ENCODE results near the gene TPK1. TPM values are rescaled to one million over a fixed set of nuclear protein-coding genes. Genes with fewer than 3 reads are reported as not detected.
"Not testable (repeated sequence)": the region's sequence is repeated elsewhere in the genome, so short reads cannot be mapped to it uniquely, and the experiment has no call there.

The TPK1 gene
- total and polyA plus RNA-seq, 4 donors, result 3.5 to 15.5 (median 7.8) TPM

DNA sequence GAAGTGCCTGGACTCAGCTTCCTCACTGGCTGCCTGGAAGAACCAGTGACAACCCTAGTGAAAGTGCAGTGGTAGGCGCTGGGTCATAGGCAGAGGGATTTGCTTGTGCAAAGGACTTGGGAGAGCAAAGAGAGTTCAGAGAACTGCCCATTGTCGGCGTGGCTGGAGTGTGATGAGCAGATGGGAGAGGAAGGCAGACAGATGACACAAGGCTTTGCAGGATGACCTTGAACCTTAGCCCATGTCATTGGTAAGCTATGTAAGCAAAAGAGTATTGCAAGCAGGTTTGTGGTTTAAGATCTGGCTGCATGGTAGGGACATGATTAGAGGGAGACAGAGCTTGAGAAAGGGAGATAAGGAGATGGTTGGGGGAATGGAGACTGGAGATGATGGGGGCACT is 397.1 kb downstream of the TPK1 start:
- no peak overlapping the region for H3K27ac ChIP-seq (ENCODE audit: low read depth, low read length)
- no peaks in the 10 kb centered on the region for H3K36me3 ChIP-seq (ENCODE audit: control insufficient read depth, insufficient read depth, low read length)
- no peak overlapping the region for H3K4me3 ChIP-seq (ENCODE audit: low read depth, low read length)
- no peak for DNase-seq (ENCODE audit: low read depth in 4 of 6, low spot score in 6 of 6)
- no peaks in the 10 kb centered on the region for H3K4me1 ChIP-seq (ENCODE audit: control insufficient read depth, insufficient read depth, low read length)
- H3K27me3 ChIP-seq (ENCODE audit: control insufficient read depth, insufficient read depth, low read length), result no peaks in the 10 kb centered on the region
- 90% methylated on average over 3 of the region's 3 CpGs for WGBS (ENCODE audit: insufficient coverage)
- no peaks in the 10 kb centered on the region for H3K9me3 ChIP-seq (ENCODE audit: control insufficient read depth, insufficient read depth, low read length)

DNA sequence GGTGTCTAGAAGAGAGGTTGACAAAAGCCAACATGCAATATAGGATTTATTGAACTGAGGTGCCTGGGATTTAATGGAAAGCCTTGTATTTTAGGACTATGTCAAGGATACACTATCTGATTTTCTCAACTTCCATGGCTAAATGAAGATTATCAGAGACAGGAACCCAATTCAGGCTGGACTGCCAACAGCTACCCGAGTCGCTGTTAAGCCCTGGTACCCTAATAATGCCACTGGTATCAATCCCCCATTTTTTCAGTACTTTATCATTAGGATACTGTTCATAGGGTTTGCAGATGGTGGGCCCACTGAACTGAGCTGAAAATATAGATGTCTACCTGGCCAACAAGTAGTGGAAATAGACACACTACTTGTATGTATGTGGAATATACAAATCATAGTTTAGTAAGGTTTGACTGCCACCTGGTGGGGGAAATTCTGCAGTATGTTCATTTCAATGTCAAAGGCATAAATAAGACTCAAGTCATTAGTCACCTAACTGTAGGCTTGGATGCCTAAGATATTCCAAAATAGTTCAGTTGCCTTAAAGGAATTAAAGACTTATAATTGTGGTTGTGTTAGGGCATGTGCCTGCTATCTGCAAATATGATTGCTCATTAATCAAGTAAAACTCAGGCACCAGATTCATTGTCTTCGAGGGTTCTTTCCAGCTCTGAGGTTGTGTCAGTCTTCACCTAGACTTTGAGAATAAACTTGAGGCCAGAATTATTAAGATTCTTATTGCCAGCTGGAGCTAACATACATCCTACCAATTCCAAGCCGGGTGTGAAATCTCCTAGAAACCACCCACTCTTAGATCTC is 398.3 kb downstream of the TPK1 start:
- Histone ChIP-seq H3K4me1 (ENCODE audit: control insufficient read depth, insufficient read depth, low read length) (no peaks in the 10 kb centered on the region), H3K27ac (ENCODE audit: low read depth, low read length) (no peak overlapping the region), H3K36me3 (ENCODE audit: control insufficient read depth, insufficient read depth, low read length) (no peaks in the 10 kb centered on the region), H3K27me3 (ENCODE audit: control insufficient read depth, insufficient read depth, low read length) (no peaks in the 10 kb centered on the region), H3K9me3 (ENCODE audit: control insufficient read depth, insufficient read depth, low read length) (no peaks in the 10 kb centered on the region), H3K4me3 (ENCODE audit: low read depth, low read length) (no peak overlapping the region)
- peak; percentile 13 to 83 (median 24) for DNase-seq (ENCODE audit: low read depth in 4 of 6, low spot score in 6 of 6)
- no CpG with 5 or more reads among the region's 4 CpGs for WGBS (ENCODE audit: insufficient coverage)

DNA sequence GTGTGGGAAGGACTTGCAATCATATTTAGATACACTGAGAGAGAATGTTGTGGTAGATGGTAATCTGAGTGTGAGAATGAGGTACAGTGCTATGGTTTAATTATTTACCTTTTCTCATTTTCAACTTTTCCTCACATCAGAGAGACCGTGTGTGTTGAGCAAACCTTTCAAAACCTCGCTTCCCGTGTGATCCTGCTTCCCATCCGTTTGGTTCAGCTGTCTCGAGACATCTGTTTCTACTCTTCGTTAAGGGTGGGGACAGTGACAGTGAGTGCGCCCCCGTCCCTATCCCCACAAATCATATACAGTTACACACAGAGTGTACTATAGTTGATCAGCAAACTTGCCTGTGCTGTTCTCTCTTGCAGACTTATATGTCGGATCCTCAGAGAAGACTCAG is 399.4 kb downstream of the TPK1 start:
- Histone ChIP-seq H3K36me3 (ENCODE audit: control insufficient read depth, insufficient read depth, low read length) (no peaks in the 10 kb centered on the region), H3K27me3 (ENCODE audit: control insufficient read depth, insufficient read depth, low read length) (no peaks in the 10 kb centered on the region), H3K9me3 (ENCODE audit: control insufficient read depth, insufficient read depth, low read length) (no peaks in the 10 kb centered on the region), H3K27ac (ENCODE audit: low read depth, low read length) (no peak overlapping the region), H3K4me1 (ENCODE audit: control insufficient read depth, insufficient read depth, low read length) (no peaks in the 10 kb centered on the region), H3K4me3 (ENCODE audit: low read depth, low read length) (no peak overlapping the region)
- DNase-seq (ENCODE audit: low read depth in 4 of 6, low spot score in 6 of 6), result no peak
- WGBS (ENCODE audit: insufficient coverage), result 77% methylated on average over 3 of the region's 9 CpGs

DNA sequence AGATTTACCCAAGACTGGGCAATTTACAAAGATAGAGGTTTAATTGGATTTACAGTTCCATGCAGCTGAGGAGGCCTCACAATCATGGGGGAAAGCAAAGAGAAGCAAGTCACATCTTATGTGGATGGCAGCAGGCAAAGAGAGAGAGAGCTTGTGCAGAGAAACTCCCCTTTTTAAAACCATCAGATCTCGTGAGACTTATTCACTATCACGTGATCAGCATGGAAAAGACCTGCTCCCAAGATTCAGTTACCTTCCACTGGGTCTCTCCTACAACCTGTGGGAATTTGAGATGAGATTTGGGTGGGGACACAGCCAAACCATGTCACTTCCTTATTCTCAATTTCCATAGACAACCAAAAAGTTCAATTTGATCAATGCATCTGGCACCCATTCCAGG is 407.4 kb downstream of the TPK1 start:
- no CpG with 5 or more reads among the region's 2 CpGs for WGBS (ENCODE audit: insufficient coverage)
- Histone ChIP-seq H3K4me3 (ENCODE audit: low read depth, low read length) (no peak overlapping the region), H3K9me3 (ENCODE audit: control insufficient read depth, insufficient read depth, low read length) (peaks cover 6% of the 10 kb centered on the region), H3K4me1 (ENCODE audit: control insufficient read depth, insufficient read depth, low read length) (no peaks in the 10 kb centered on the region), H3K27ac (ENCODE audit: low read depth, low read length) (no peak overlapping the region), H3K27me3 (ENCODE audit: control insufficient read depth, insufficient read depth, low read length) (no peaks in the 10 kb centered on the region), H3K36me3 (ENCODE audit: control insufficient read depth, insufficient read depth, low read length) (no peaks in the 10 kb centered on the region)
- DNase-seq (ENCODE audit: low read depth in 4 of 6, low spot score in 6 of 6), result no peak

DNA sequence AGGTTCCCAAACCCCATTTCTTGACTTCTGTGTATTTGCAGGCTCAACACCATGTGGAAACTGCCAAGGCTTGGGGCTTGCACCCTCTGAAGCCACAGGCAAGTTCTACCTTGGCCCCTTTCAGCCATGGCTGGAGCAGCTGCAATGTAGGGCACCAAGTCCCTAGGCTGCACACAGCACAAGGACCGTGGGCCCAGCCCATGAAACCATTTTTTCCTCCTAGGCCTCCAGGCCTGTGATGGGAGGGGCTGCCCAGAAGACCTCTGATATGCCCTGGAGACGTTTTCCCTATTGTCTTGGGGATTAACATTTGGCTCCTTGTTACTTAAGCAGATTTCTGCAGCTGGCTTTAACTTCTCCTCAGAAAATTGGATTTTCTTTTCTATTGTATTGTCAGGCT is 408.3 kb downstream of the TPK1 start:
- H3K9me3 ChIP-seq (ENCODE audit: control insufficient read depth, insufficient read depth, low read length); DNase-seq (ENCODE audit: low read depth in 4 of 6, low spot score in 6 of 6); H3K27ac ChIP-seq (ENCODE audit: low read depth, low read length); H3K4me1 ChIP-seq (ENCODE audit: control insufficient read depth, insufficient read depth, low read length); H3K36me3 ChIP-seq (ENCODE audit: control insufficient read depth, insufficient read depth, low read length); H3K27me3 ChIP-seq (ENCODE audit: control insufficient read depth, insufficient read depth, low read length); H3K4me3 ChIP-seq (ENCODE audit: low read depth, low read length): not testable (repeated sequence)
- WGBS (ENCODE audit: insufficient coverage), result 60% methylated on average over 2 of the region's 2 CpGs

DNA sequence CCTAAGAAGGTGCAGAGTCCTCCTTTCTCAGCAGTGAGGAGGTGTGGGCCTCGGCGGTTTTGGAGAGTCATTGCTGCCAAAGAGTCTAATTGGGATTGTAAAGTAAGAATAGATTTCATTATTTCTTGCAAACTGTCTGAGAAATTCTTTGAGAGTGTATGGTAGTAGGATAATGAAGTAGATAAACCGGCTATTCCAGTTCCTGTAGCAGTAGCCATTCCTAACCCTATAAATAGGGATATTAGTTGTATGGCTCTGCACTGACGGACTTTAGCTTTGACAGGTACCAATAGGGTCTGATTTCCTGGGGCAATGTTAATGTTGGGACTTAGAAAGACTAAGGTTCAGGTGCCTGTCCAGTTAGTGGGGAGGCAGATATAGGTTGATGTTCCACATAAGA is 416.9 kb downstream of the TPK1 start:
- not testable (repeated sequence) for H3K36me3 ChIP-seq (ENCODE audit: control insufficient read depth, insufficient read depth, low read length); H3K4me1 ChIP-seq (ENCODE audit: control insufficient read depth, insufficient read depth, low read length); H3K27ac ChIP-seq (ENCODE audit: low read depth, low read length); DNase-seq (ENCODE audit: low read depth in 4 of 6, low spot score in 6 of 6); H3K27me3 ChIP-seq (ENCODE audit: control insufficient read depth, insufficient read depth, low read length); H3K9me3 ChIP-seq (ENCODE audit: control insufficient read depth, insufficient read depth, low read length); H3K4me3 ChIP-seq (ENCODE audit: low read depth, low read length)
- WGBS (ENCODE audit: insufficient coverage), result no CpG with 5 or more reads among the region's 4 CpGs

DNA sequence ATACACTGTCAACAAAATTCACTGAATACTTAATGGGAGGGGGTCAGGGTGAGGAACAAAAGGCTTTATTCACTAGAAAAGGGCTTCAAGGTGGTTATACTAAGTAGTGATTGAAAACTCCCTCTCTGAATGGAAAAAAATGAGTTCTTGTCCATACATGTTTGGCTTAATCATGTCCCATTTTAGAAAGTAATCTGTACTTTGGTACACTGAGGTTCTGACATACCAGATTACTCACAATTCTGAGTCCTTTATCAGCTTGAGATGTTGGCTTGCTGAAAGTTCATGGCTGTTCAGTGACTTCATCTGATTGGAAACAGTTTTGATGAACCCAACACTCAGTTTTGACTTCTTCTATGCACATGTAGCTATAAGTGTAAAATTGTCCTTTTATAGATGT is 419.5 kb downstream of the TPK1 start:
- Histone ChIP-seq H3K9me3 (ENCODE audit: control insufficient read depth, insufficient read depth, low read length) (no peaks in the 10 kb centered on the region), H3K27me3 (ENCODE audit: control insufficient read depth, insufficient read depth, low read length) (no peaks in the 10 kb centered on the region), H3K4me1 (ENCODE audit: control insufficient read depth, insufficient read depth, low read length) (no peaks in the 10 kb centered on the region), H3K27ac (ENCODE audit: low read depth, low read length) (no peak overlapping the region), H3K4me3 (ENCODE audit: low read depth, low read length) (no peak overlapping the region), H3K36me3 (ENCODE audit: control insufficient read depth, insufficient read depth, low read length) (no peaks in the 10 kb centered on the region)
- DNase-seq (ENCODE audit: low read depth in 4 of 6, low spot score in 6 of 6), result no peak

DNA sequence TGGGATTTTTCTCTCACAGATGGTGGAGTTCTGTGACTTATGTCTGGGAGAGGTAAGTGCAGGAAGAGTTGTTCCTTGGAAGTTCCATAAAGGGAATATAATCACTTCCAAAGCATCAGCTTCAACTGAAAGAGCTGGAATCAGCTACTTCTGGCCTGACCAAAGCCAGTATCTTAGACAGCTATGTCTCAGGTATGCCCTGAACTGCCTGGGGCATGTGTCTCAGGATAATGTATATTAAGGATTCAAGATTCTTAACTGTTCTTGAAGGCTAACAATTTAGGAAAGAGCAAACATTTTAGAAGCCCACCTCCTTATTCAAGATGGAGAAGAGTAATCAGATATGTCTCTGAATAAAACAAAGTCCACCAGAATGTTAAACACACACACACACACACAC is 420.0 kb downstream of the TPK1 start:
- Histone ChIP-seq H3K4me1 (ENCODE audit: control insufficient read depth, insufficient read depth, low read length) (no peaks in the 10 kb centered on the region), H3K27me3 (ENCODE audit: control insufficient read depth, insufficient read depth, low read length) (no peaks in the 10 kb centered on the region), H3K9me3 (ENCODE audit: control insufficient read depth, insufficient read depth, low read length) (no peaks in the 10 kb centered on the region), H3K36me3 (ENCODE audit: control insufficient read depth, insufficient read depth, low read length) (no peaks in the 10 kb centered on the region), H3K27ac (ENCODE audit: low read depth, low read length) (no peak overlapping the region), H3K4me3 (ENCODE audit: low read depth, low read length) (no peak overlapping the region)
- no peak for DNase-seq (ENCODE audit: low read depth in 4 of 6, low spot score in 6 of 6)

DNA sequence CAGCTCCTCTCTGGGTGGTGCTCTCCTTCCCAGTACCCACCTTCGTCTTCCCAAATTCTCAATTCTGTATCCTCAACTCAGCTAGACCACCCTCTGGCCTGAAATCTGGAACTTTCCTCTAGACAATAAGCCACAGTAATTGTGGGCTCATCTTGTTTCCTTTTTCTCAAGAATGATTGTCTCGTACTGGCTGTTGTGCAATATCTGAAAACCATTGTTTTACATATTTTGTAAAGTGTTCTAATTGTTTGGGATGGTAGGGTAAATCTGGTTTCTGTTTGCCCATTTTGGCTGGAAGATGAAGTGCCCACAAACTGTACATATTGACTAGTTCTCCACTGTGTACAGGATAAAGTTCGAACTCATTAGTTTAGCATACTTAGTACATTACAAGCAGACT is 421.0 kb downstream of the TPK1 start:
- Histone ChIP-seq H3K9me3 (ENCODE audit: control insufficient read depth, insufficient read depth, low read length) (no peaks in the 10 kb centered on the region), H3K4me1 (ENCODE audit: control insufficient read depth, insufficient read depth, low read length) (no peaks in the 10 kb centered on the region), H3K27me3 (ENCODE audit: control insufficient read depth, insufficient read depth, low read length) (no peaks in the 10 kb centered on the region), H3K36me3 (ENCODE audit: control insufficient read depth, insufficient read depth, low read length) (no peaks in the 10 kb centered on the region), H3K4me3 (ENCODE audit: low read depth, low read length) (no peak overlapping the region), H3K27ac (ENCODE audit: low read depth, low read length) (no peak overlapping the region)
- 82% methylated on average over 1 of the region's 3 CpGs for WGBS (ENCODE audit: insufficient coverage)
- no peak for DNase-seq (ENCODE audit: low read depth in 4 of 6, low spot score in 6 of 6)

DNA sequence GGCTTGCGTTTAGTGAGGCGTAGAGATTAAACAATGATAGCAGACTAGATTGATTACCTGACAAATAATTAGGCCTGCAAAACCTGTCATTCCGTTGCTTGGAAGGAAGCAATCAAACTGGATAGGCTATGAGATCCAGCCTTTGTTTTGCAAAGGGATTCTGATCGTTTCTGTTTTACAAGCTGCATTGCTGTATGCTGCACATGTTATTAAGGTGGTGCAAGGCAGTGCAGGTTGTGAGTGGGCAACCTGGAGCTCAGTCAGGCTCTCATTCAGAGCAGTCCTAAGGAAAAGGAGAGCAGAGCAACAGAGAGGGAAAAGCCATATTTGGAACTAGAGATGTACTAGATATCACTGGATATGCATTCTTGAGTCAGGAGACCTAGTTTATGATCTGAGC is 425.4 kb downstream of the TPK1 start:
- Histone ChIP-seq H3K4me3 (ENCODE audit: low read depth, low read length) (no peak overlapping the region), H3K4me1 (ENCODE audit: control insufficient read depth, insufficient read depth, low read length) (no peaks in the 10 kb centered on the region), H3K27ac (ENCODE audit: low read depth, low read length) (no peak overlapping the region), H3K27me3 (ENCODE audit: control insufficient read depth, insufficient read depth, low read length) (no peaks in the 10 kb centered on the region), H3K36me3 (ENCODE audit: control insufficient read depth, insufficient read depth, low read length) (no peaks in the 10 kb centered on the region), H3K9me3 (ENCODE audit: control insufficient read depth, insufficient read depth, low read length) (no peaks in the 10 kb centered on the region)
- 24% methylated on average over 4 of the region's 4 CpGs for WGBS (ENCODE audit: insufficient coverage)
- peak in 1 of 6 donors; percentile 32 for DNase-seq (ENCODE audit: low read depth in 4 of 6, low spot score in 6 of 6)

All from spinal cord (tissue), 10 donors.